HG03460 (cell line): ENCODE measurements around the gene SYNPO2.
"Not testable (repeated sequence)": the region's sequence is repeated elsewhere in the genome, so short reads cannot be mapped to it uniquely, and the experiment has no call there.

ENCODE experiments used
- ATAC-seq: cut with Tn5 transposase; IDR thresholded peaks from one replicate; pipeline ENCODE4 v1.9.1; 2021; ENCODE audit not compliant: unreplicated experiment

SYNPO2 gene

GRCh38 chr4:119057417-119057816 lies 168.8 kb downstream of the SYNPO2 start:
- no peak for ATAC-seq

GRCh38 chr4:119059221-119059620 lies 170.6 kb downstream of the SYNPO2 start:
- ATAC-seq: no peak

GRCh38 chr4:119067125-119067524 lies 178.5 kb downstream of the SYNPO2 start:
- ATAC-seq: not testable (repeated sequence)

- ATAC-seq: not testable (repeated sequence)
These were observed 179.2 kb downstream of the SYNPO2 start for GRCh38 chr4:119067670-119068360.

- ATAC-seq: no peak
These were observed 179.9 kb downstream of the SYNPO2 start for GRCh38 chr4:119068529-119068962.

GRCh38 chr4:119070301-119070700 lies 181.6 kb downstream of the SYNPO2 start:
- no peak for ATAC-seq

- ATAC-seq: no peak
These were observed 192.3 kb downstream of the SYNPO2 start for GRCh38 chr4:119080721-119081541.

GRCh38 chr4:119081542-119081859 lies 192.8 kb downstream of the SYNPO2 start:
- ATAC-seq: no peak

GRCh38 chr4:119081943-119082342 lies 193.3 kb downstream of the SYNPO2 start:
- no peak for ATAC-seq

- ATAC-seq: no peak
These were observed 194.0 kb downstream of the SYNPO2 start for GRCh38 chr4:119082661-119083060.

- ATAC-seq: no peak
These were observed 195.9 kb downstream of the SYNPO2 start for GRCh38 chr4:119084513-119084912.

- ATAC-seq: no peak
These were observed 198.5 kb downstream of the SYNPO2 start for GRCh38 chr4:119087121-119087520.

GRCh38 chr4:119087656-119088055 lies 199.0 kb downstream of the SYNPO2 start:
- ATAC-seq: no peak

GRCh38 chr4:119093042-119093827 lies 204.6 kb downstream of the SYNPO2 start:
- no peak for ATAC-seq

GRCh38 chr4:119097282-119097900 lies 208.7 kb downstream of the SYNPO2 start:
- ATAC-seq: no peak

GRCh38 chr4:119098306-119098705 lies 209.7 kb downstream of the SYNPO2 start:
- ATAC-seq: no peak

- ATAC-seq: no peak
These were observed 210.7 kb downstream of the SYNPO2 start for GRCh38 chr4:119099227-119099810.

GRCh38 chr4:119100655-119101054 lies 212.0 kb downstream of the SYNPO2 start:
- no peak for ATAC-seq

GRCh38 chr4:119103263-119103662 lies 214.6 kb downstream of the SYNPO2 start:
- ATAC-seq: no peak

- no peak for ATAC-seq
These were observed 216.1 kb downstream of the SYNPO2 start for GRCh38 chr4:119104644-119105273.
